NCI-H345 treated with DMSO at 0.1 percent for 48 hours (cell line): ENCODE results near the gene TBC1D19.
"Not testable (repeated sequence)": the region's sequence is repeated elsewhere in the genome, so short reads cannot be mapped to it uniquely, and the experiment has no call there.

Source experiments
- DNase-seq: peaks from one replicate; lab custom pipeline; 2025; ENCODE audit not compliant: unreplicated experiment; lab: John Stamatoyannopoulos, UW

Gene TBC1D19

DNA sequence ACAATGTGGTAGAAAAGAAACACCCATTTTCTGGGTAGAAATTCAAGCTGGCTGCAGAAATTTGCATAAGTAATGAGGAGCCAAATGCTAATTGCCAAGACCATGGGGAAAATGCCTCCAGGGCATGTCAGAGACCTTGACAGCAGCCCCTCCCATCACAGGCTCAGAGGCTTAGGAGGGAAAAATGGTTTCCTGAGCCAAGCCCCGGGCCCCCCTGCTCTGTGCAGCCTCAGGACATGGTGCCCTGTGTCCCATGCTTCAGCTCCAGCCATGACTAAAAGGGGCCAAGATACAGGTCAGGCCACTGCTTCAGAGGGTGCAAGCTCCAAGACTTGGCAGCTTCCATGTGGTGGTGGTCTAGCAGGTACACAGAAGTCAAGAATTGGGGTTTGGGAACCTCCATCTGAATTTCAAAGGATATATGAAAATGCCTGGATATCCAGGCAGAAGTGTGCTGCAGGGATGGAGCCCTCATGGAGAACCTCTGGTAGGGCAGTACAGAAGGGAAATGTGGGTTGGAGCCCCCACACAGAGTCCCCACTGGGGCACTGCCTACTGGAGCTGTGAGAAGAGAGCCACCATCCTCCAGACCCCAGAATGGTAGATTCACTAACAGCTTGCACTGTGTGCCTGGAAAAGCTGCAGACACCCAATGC, 95.3 kb downstream of the TBC1D19 start:
- not testable (repeated sequence) for DNase-seq

DNA sequence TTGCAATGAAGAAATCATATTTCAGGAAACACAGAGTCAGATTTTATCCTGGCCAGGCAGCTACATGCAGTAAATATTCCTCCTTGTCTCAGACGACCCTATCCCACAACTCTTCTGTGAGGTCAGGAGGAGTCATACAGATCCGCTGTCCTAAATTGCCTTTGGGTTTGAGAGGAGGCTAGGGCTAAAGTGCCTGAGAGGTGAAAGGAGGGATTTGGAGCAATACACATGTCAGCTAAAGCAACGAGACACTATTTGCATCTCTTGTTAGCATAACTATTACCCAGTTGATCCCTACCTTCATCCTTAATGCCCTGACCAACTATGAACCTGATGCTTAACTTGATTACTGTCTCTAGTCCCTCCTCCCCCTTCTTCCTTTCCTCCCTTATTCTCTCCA, 98.6 kb downstream of the TBC1D19 start:
- DNase-seq, result no peak

DNA sequence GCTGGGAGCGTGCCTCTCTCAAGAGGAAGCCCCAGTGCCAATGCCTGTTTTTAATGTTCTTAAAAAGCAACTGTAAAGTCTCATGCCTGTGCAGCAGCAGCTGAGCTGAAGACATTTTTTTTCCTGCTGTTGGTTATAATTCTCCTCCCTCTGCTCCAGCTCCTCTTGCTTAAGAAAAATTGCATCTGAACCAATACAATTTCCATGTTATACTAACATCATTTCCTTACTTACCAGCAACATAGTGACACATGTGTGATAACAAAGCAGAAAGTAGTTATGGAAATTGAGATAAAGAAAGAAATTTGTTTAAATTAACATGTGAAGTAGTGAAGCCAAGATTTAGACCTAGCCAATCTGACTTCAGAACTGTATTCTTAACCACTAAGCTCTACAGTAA, 101.4 kb downstream of the TBC1D19 start:
- no peak for DNase-seq

DNA sequence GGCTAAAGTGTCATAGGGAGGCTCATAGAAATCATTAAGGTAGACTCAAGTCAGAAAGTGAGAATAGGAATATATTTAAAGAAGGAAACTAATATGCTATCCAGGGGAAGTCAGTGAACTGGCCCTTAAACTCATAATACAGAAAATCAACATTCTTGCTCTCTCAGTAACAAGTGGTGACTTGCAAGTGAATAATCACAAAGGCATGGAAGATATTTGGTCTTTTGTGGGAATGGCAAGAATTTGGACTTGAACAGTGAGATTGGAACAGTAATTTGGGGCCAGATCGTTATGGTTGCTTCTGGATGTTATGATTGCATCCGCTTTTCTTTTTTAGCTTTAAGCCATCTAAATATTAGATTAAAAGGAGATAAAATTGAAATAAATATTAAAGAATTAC, 103.8 kb downstream of the TBC1D19 start:
- no peak for DNase-seq

DNA sequence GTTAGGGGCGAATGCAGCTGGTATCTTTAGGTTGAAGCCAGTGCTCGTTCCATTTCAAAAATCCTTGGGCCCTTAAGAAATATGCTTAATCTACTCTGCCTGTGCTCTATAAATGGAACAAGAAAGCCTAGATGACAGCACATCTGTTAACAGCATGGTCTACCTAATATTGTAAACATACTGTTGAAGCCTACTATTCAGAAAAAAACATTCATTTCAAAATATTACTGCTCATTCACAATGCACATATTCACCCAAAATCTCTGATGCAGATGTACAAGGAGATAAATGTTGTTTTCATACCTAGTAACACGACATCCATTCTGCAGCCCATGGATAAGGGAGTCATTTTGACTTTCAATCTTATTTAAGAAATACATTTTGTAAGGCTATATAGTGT, 106.6 kb downstream of the TBC1D19 start:
- no peak for DNase-seq

DNA sequence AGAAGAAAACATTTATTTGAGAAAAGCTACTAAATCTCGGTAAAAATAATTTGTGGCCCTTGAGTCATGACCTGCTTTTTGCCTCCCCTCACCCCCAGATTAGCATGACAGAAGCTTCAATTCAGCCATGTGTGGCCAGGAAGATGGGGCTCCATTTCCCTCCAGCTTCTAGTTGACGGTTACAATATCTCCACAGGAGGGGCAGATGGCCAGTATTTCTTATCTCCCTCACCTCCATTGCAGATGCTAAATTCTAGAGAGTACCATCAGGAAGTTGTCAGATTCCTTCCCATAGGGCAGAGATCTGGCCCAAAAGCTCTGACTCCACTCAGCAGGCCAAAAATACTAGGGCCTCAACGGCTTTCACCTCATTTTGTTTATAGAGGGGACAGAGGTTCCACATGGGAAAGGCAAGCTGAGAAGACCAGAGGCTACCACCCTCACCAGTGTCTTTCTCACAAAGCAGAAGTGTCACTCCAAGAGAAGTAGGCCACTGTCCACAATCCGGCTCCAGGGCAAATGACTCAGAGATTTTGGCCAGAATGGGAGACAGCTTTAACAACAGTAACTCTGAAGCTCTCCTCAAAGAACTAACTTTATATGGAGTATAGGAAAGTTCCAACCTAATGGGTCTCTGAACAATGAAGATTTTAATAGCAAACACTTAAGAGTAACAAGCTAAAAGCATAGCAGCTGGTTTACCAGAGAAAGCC, 108.3 kb downstream of the TBC1D19 start:
- no peak for DNase-seq

DNA sequence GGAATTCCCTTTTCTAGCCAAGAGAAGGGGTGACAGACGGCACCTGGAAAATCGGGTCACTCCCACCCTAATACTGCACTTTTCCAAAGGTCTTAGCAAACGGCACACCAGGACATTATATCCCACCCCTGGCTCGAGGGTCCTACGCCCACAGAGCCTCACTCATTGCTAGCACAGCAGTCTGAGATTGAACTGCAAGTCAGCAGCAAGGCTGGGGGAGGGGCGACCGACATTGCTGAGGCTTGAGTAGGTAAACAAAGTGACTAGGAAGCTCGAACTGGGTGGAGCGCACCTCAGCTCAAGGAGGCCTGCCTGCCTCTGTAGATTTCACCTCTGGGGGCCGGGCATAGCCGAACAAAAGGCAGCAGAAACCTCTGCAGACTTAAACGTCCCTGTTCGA, 110.2 kb downstream of the TBC1D19 start:
- DNase-seq, result not testable (repeated sequence)

DNA sequence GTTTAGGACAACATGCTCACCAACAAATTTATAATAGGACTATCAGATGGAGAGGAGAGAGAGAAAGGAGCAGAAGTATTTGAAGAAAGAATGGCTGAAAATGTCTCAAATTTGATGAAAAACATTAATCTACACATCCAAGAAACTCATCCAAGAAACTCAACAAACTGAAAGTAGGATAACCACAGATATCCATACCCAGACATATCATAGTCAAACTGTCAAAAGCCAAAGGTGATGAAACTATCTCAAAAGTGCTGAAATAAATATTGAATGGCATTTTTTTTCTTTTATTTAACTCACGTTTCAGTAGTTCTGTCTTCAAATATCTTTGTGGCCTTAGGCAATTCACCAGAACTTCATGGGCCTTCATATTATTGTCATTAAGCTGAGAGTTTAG, 116.2 kb downstream of the TBC1D19 start:
- DNase-seq, result no peak

DNA sequence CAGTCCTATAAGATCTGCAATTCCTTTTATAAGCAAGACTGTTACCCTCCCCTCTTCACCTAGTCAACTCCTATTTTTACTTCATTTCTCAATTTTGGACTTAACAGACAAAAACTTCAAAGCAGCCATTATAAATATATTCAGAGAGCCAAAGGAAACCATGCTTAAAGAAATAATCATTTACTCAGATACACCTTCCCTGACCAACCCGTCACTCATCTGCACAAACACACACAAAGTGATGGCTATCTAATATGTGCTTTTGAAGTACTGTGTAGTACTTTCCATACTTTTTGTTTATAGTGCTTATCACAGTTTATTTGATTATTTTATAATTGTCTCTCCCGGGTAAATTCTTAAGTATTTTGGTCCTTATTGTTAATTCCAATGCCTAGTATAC, 117.2 kb downstream of the TBC1D19 start:
- DNase-seq, result no peak

DNA sequence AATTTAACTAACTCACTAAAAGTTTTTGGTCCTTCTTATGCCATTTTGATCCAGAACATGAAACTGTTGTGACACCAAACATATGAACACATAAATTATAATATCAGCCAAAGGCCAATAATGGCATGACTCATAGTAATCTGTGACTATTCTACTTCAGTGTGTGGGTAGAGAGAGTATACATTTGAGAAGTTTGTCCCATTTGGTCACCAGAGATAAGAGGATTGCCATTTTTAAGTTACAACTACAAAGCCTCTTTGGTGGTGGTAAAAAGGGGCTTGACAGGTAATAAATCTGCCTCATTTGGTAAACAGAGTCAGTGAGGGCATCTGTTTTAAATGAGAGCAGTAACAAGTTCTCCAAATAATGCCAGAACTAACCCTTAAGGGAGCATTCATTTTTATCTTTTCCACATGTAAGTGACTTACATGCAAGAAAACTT, 117.9 kb downstream of the TBC1D19 start:
- no peak for DNase-seq

DNA sequence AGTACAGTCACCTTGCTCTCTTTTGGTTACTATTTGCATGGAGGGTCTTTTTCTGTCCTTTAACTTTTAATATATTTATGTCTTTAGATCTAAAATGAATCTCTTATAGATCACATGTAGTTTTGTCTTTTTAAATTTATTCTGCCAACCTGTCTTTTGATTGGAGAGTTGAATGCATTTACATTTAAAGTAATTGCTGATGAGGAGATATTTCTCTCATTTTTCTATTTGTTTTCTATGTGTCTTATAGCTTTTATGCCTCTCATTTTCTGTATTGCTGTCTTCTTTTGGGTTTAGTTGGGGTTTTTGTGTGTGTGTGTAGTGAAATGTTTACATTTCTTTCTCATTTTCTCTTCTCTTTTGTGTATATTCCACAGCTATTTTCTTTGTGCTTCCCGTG, 123.5 kb downstream of the TBC1D19 start:
- no peak for DNase-seq

DNA sequence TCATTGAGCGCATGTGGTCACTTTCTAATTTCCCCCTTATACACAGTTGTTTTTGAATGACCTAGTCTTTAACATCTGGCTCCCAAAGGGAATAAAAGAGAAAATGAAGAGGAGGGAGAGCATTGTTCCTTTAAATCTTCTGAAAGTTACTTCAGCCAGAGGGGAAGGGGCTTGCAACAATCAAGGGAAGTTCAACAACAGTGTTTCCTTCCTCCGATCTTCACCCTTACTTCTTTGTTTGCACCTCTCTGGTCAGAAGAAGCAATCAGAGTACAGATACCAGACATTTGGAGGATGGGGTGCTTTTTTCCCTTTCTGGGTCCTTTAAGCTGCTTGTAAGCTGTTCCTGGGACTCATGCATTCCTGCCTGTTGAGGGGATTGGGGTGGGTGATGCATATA, 125.4 kb downstream of the TBC1D19 start:
- DNase-seq, result no peak

DNA sequence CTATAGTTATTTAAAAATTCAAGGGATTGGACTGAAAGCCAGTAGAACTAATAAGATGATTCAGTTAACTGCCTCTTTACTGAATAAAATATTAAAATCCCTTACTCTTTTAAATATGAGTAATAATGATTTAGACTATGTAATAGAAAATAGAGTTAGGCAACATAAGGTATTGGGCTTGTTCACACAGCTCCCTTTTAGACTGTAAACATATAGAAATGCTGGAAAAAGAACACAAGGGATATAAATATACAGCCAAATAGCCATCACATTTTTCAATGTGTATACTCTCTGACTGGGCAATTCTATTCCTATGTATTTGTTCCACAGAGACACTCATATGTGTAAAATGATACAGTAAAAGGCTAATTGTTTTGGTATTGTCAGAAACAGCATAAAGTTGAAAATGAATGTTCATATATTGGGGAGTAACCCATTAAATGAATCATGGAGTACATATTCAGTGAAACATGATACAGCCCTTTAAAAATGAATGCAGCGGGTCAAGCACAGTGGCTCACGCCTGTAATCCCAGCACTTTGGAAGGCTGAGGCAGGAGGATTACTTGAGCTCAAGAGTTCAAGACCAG, 129.8 kb downstream of the TBC1D19 start:
- no peak for DNase-seq

DNA sequence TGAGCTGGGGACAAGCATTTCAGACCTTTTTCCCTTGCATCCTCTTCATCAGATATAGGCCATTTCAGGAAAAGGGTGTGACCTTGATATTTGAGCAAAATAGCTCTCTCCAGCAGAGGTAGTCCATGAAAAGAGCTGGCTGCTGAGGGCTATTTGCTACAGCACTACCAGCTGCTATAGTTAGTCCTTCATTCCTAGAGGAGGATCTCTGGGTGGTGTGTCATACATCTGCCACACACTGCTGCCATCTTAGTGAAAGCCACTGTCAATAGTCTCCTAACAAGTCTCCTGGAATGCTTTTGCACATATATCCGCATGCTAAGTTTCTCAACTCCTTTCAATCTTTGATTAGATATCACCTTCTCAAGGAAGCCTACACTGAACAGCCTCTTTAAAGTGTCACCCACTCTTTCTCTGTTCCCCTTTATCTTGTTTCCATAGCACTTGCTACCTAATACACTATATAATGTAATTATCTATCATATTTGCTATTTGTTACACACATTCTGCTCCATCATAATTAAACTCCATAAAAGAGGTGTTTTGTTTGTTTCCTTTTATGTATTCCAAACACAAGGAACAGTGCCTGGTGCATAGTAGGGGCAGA, 131.9 kb downstream of the TBC1D19 start:
- no peak for DNase-seq

DNA sequence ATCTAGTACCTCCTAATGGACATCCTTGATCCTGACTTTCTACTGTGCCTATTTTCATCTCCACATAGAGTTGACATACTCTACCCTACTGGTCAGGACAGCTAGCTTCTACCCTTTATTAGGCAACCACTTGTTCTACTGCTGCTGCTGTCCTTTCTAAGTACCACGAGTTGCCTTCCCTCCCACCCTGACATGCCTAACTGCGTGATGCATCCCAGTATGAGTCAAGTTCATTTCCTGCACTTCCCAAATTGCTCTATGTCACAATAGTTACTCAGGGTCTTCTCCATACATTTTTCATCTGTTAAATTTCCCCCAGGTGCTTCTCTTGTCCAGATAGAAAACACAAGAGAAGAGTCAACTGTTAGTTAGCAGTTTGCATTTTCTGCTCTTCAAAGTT, 133.4 kb downstream of the TBC1D19 start:
- no peak for DNase-seq

DNA sequence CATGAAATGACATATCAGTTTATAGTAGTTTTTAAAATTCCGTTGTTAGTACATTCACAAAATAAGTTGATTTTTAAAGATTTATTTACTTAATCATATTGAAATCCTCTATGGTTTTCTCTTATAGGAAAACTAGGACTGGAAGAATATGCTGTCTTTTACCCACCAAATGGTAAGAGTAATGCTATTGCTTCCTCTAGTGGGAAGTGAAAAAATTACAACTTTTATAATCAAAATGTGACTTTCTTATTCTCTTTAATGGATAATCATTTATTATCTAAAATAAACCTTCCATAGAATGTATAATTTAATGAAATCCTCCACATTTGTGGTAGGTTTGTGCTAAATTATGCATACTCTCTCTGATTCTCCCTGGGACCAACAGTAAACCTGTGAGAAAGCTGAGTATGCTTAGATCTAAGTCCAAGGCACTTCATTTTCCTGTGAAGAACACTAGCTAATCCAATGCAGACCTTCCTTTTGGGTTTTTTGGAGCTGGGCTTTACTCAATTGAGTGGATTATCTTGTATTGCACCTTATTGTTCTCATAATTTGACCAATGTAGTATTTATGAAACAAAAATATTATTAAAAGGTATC, 136.2 kb downstream of the TBC1D19 start:
- DNase-seq, result no peak

DNA sequence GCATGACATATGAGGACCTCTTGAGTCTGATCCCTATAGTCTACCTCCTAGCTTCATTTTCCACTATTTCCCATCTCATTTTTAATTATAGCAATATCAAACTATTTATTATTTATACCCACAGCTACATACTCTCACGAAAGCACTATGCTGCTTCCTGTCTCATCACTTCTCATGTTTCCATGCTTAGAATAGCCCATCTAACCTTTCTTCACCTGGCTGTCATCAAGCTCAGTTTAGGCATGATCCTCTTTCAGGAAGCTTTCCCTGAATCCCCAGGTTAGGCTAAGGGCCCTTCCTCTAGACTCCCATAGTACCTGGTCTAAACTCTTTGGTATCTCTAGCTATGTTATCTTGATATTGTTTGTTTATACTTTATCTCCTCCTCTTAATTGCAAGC, 137.8 kb downstream of the TBC1D19 start:
- no peak for DNase-seq

DNA sequence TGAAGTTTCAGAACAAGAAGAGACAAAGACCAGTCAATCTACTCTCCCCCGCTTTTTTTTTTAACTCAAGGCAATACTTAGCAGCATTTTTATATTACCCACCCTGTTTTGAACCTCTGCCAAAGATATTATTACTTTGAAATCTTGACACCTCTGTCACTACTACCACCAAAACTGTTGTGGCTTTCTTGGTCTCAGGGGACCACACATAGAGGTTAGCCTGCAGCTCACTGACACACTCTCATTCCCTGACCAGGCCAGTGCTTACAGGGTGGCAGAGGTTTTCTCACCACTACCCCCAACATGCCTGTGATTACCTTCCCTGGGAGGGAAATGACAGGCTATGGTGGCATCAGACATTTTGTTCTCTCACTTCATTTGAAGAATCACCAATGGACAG, 139.3 kb downstream of the TBC1D19 start:
- DNase-seq, result no peak

DNA sequence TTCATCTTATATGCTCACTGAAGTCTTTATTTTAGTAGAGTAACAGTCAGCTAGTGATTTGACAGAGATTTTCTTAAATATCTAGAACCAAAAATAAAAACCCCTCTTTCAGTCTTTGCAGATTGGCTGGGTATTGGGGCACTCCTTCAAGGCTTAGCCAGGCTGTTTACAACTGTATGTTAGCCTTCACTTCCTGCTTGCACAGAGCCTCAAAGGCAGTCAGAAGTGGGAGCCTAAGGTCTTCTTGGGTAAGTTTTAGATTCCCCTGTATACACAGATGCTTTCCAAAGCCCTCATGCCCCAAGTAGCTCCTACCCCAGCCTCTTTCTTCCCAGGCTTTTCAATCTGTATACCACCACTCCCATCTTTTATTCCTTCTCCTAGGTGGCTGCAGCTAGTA, 140.7 kb downstream of the TBC1D19 start:
- no peak for DNase-seq

DNA sequence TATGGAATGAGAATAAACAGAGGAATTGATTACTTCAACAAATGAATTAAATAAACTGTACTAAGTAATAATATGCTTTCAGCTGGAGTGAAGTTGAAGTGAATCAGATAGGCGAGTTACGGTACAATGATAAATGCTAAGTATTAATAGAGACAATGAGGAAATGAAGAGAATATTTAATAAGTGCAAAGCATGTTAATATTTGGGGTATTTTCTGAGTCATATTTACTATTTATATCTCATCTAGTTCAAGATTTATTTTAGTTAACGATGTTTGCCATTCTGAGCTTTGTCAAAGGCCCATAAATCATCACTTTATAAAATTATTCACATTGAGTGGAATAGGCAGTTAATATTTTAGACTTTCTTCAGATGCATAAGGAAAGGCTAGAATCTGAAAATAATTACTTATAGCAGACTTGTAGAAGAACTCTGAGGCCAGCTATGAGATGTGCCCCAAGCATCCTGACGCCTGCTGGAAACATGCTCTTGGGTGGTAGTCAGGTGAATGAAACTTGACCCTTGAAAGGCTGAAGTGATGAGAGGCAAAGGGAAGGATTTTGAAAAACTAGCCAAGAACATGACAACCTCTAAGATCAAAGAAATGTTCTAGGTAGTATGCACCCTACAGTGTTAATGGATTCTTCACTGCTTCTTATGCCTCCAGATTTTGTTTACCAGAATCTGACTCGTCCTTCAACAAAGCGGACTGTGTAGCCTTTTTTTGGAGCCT, 142.9 kb downstream of the TBC1D19 start:
- DNase-seq, result no peak

DNA sequence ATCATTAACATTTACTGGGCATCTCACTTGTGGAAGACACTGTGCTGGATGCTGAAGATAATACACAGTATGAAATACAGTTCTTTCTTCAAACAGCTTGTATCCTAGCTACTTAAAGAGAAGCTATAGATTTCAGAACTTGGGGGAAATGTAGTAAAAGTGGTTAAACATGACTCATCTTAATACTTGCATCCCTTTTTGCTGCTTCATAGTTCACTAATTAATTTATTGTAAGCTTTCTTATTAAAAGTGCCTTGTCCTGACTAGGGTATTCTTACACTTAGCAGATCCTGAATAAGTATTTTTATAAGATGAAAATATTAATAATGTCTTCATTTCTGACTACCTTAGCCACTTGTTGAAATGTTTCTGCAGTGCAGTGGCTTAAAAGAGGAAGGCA, 144.0 kb downstream of the TBC1D19 start:
- no peak for DNase-seq
